K562 (cell line): Measurements from ENCODE around the gene IQUB. TPM values are rescaled to one million over a fixed set of nuclear protein-coding genes. Genes with fewer than 3 reads are reported as not detected.
A peak's percentile ranks its signal among the peaks of the same experiment; 100 is the strongest.

ENCODE experiments used
- CBFB ChIP-seq: sonication (generic); formaldehyde crosslinking; IDR thresholded peaks from 2 replicates; pipeline ENCODE4 v1.4.0; 2020; ENCODE audit warnings: mild to moderate bottlenecking, missing genetic modification reagents
- CBX1 ChIP-seq: sonication (generic); IDR thresholded peaks from 2 replicates; pipeline ENCODE4 v1.6.1; 2016; ENCODE audit warnings: antibody characterized with exemption, low read depth, mild to moderate bottlenecking
- CBX2 ChIP-seq: fragments of 200-600 bp; sonication (generic); IDR thresholded peaks from one replicate; pipeline ENCODE4 v1.6.1; 2012; ENCODE audit warnings: mild to moderate bottlenecking, low read length, inconsistent platforms; ENCODE audit not compliant: insufficient read depth, poor library complexity, severe bottlenecking
- DLX4 ChIP-seq: fragments of 250-450 bp; sonication (Bioruptor Pico); IDR thresholded peaks from 2 replicates; pipeline ENCODE4 v1.6.1; 2021; ENCODE audit warnings: mild to moderate bottlenecking
- GABPA ChIP-seq: fragments of 200-800 bp; sonication (Bioruptor generic); conservative IDR thresholded peaks from 2 replicates; pipeline ENCODE4 v1.6.1; 2016; ENCODE audit warnings: low read depth, missing genetic modification characterization, missing compliant biosample characterization
- GTF2A2 ChIP-seq: IDR thresholded peaks from 2 replicates; pipeline ENCODE4 v1.6.1; 2016; ENCODE audit warnings: mild to moderate bottlenecking, missing genetic modification characterization, missing compliant biosample characterization
- KAT2B ChIP-seq: IDR thresholded peaks from one replicate; pipeline ENCODE4 v1.6.1; 2012; ENCODE audit warnings: low read depth, mild to moderate bottlenecking, control low read depth, inconsistent platforms, low read length, moderate library complexity
- KDM2B ChIP-seq: fragments of 250-450 bp; sonication (Bioruptor Pico); IDR thresholded peaks from 2 replicates; pipeline ENCODE4 v1.8.0; 2021; ENCODE audit warnings: mild to moderate bottlenecking, moderate library complexity
- MED1 ChIP-seq: sonication (generic); formaldehyde crosslinking; IDR thresholded peaks from 2 replicates; pipeline ENCODE4 v1.8.1; 2023; ENCODE audit warnings: missing genetic modification reagents, borderline replicate concordance
- MEF2A ChIP-seq: IDR thresholded peaks from 2 replicates; pipeline ENCODE4 v1.6.1; 2011; ENCODE audit warnings: low read depth, mild to moderate bottlenecking, low read length, moderate library complexity; ENCODE audit not compliant: control insufficient read depth
- NR1H2 ChIP-seq: sonication (generic); formaldehyde crosslinking; IDR thresholded peaks from 2 replicates; pipeline ENCODE4 v1.4.0; 2020; ENCODE audit warnings: mild to moderate bottlenecking, missing genetic modification reagents
- NUFIP1 ChIP-seq: fragments of 450-650 bp; IDR thresholded peaks from 2 replicates; pipeline ENCODE4 v1.6.1; 2018; ENCODE audit not compliant: partially characterized antibody
- PCBP2 ChIP-seq: fragments of 200-400 bp; formaldehyde crosslinking; IDR thresholded peaks from 2 replicates; pipeline ENCODE4 v1.6.1; 2018; ENCODE audit warnings: low read length, low read depth, mild to moderate bottlenecking, moderate library complexity; ENCODE audit not compliant: poor library complexity, severe bottlenecking
- SMAD4 ChIP-seq: fragments of 250-450 bp; sonication (Bioruptor Pico); conservative IDR thresholded peaks from 2 replicates; pipeline ENCODE4 v1.8.0; 2021; ENCODE audit warnings: inconsistent platforms, mild to moderate bottlenecking, moderate library complexity
- STAG1 ChIP-seq: sonication (generic); formaldehyde crosslinking; IDR thresholded peaks from 2 replicates; pipeline ENCODE4 v1.5.0; 2020; ENCODE audit warnings: missing genetic modification reagents, borderline replicate concordance
- TCFL5 ChIP-seq: fragments of 250-450 bp; sonication (Bioruptor Pico); conservative IDR thresholded peaks from 2 replicates; pipeline ENCODE4 v1.6.1; 2021; ENCODE audit warnings: mild to moderate bottlenecking, moderate library complexity, matching md5 sums
- TFAP4 ChIP-seq: sonication (generic); formaldehyde crosslinking; IDR thresholded peaks from 2 replicates; pipeline ENCODE4 v1.8.0; 2022; ENCODE audit warnings: missing genetic modification reagents, mild to moderate bottlenecking, moderate library complexity, borderline replicate concordance
- TGIF2 ChIP-seq: sonication (generic); formaldehyde crosslinking; IDR thresholded peaks from 2 replicates; pipeline ENCODE4 v1.8.1; 2022; ENCODE audit warnings: mild to moderate bottlenecking, missing genetic modification reagents, moderate library complexity
- TRIM24 ChIP-seq, 2 experiments: fragments of 450-650 bp; IDR thresholded peaks; 2 replicates each; pipeline ENCODE4 v1.6.1; 2016
- U2AF1 ChIP-seq: fragments of 200-400 bp; formaldehyde crosslinking; optimal IDR thresholded peaks from 2 replicates; pipeline ENCODE3; 2017; ENCODE audit warnings: mild to moderate bottlenecking, low read depth, low read length, moderate library complexity
- ZKSCAN1 ChIP-seq: fragments of 150-350 bp; IDR thresholded peaks from 2 replicates; pipeline ENCODE4 v1.6.1; 2016; ENCODE audit warnings: low read depth, low read length
- ZKSCAN3 ChIP-seq: fragments of 250-450 bp; sonication (Bioruptor Pico); IDR thresholded peaks from 2 replicates; pipeline ENCODE4 v1.4.0; 2020
- ZNF165 ChIP-seq: fragments of 250-450 bp; sonication (Bioruptor Pico); IDR thresholded peaks from 2 replicates; pipeline ENCODE4 v1.4.0; 2020; ENCODE audit warnings: borderline replicate concordance
- ZNF41 ChIP-seq: fragments of 250-450 bp; sonication (Bioruptor Pico); conservative IDR thresholded peaks from 2 replicates; pipeline ENCODE4 v1.4.0; 2020; ENCODE audit warnings: mild to moderate bottlenecking
- ZNF436 ChIP-seq: fragments of 250-450, 450-650 bp; sonication (Bioruptor Pico); formaldehyde crosslinking; IDR thresholded peaks from 2 replicates; pipeline ENCODE4 v1.7.0; 2020; ENCODE audit warnings: mild to moderate bottlenecking
- ZNF589 ChIP-seq: fragments of 200-800 bp; sonication (Bioruptor generic); IDR thresholded peaks from 2 replicates; pipeline ENCODE4 v1.6.1; 2016; ENCODE audit warnings: low read depth, missing genetic modification characterization, missing compliant biosample characterization
- polyA plus RNA-seq, 8 experiments: library from polyadenylated mRNA; depleted of rRNA in 4 of 8; stranded (reverse) in 5 of 8; unstranded in 3 of 8; fragments of >200 nt; fragmentation: Nextera tagmentation in 2 of 8; fragmentation: Illumina TruSeq in 1 of 8; extraction: Ambion mirVana in 2 of 8; extraction: Trizol in 1 of 8; gene quantifications; 2 replicates each; pipeline versions ENCODE4 v1.2.1 to v1.2.3, GENCODE V29; 2011 to 2014; ENCODE audit warnings: inconsistent platforms in 1 of 8, missing spikeins in 1 of 8
- total RNA-seq, 7 experiments: library from RNA; depleted of rRNA in 6 of 7; stranded (reverse); fragments of >200 nt in 6 of 7; fragmentation: Illumina TruSeq in 2 of 7; extraction: Trizol in 2 of 7; gene quantifications; 2 replicates each; pipeline versions ENCODE4 v1.2.1 to v1.2.3, GENCODE V29; 2011 to 2021; ENCODE audit warnings: low replicate concordance in 1 of 7
- TF ChIP-seq, protein P1 (sequence below): fragments of 450-650 bp; IDR thresholded peaks from 2 replicates; pipeline ENCODE4 v1.7.0; 2016; ENCODE audit warnings: borderline replicate concordance

IQUB gene
- total and polyA plus RNA-seq, 9 of the 15 experiments (the other 6 are each of a cell fraction or from before 2014, with no cell fraction given) = 0.62 to 2.6 (median 1.4) TPM

DNA sequence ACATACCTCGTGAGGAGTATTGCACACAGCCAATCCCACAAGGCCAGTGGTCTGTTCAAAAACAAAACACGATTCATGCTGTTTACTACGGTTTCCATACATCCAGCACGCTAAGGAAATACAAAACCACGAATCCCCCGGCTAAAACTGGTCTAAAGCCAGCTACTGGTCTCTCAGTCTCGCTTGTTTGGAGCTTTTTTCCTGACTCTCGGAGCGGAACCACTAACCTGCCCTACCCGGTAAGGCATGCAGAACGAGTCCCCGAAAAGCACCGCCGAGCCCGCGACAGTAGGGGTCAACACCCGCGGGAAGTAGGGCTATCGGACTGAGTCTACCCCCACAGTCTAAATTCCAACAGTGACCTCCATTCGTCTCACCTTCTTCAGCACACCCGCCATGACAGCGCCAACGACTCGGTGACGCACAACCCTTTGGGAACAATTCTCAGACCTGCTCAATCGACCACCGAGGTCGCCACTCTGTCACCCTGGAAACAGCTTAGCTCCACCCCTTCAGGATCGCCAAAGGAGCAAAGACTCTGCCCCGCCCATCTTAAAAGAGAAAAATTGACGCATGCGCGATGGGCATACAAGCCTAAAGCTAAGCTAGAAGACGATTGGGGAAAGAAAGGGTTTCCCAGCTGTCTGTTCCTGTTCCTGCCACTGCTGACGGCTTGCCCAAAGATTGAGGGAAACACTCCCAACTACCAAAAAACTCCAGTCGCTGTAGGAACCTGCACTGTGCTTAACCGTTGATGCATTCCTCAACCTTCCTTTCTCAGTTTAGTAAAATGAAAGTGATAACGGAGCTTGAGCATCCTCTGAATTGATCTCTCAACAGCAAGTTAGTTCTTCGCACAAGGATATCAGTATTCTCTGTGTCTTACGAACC, 23.2 kb upstream of the IQUB start, which contains the start of gene NDUFA5 (continued):
- TF ChIP-seq MEF2A (no peak), ZNF41 (CRISPR knock-in tag) (no peak; the same call in 1 of the 2 replicates), KDM2B (CRISPR knock-in tag) (no peak), CBFB (no peak), CBX1 (no peak), CBX2 (no peak), DLX4 (CRISPR knock-in tag) (no peak), ZNF436 (no peak), ZNF589 (CRISPR knock-in tag) (0 out of 2 replicates have a peak, but pooled peaks have one; percentile 60), TGIF2 (CRISPR knock-in tag) (no peak), STAG1 (CRISPR knock-in tag) (no peak), KAT2B (no peak), ZKSCAN3 (no peak), PCBP2 (no peak), GABPA (tag) (peak; percentile 45), ZNF165 (no peak), TRIM24 (IDR thresholded peaks at IDR 0.05) (no peak), TCFL5 (CRISPR knock-in tag) (no peak), TFAP4 (CRISPR knock-in tag) (peak; percentile 88; the same call in 1 of the 2 replicates), NUFIP1 (no peak), MED1 (CRISPR knock-in tag) (no peak), ZKSCAN1 (peak; percentile 64; the same call in 1 of the 2 replicates), NR1H2 (CRISPR knock-in tag) (peak; percentile 78; the same call in 1 of the 2 replicates), GTF2A2 (tag) (no peak; the same call in 1 of the 2 replicates), U2AF1 (no peak), SMAD4 (no peak)
- TF ChIP-seq, protein P1, sequence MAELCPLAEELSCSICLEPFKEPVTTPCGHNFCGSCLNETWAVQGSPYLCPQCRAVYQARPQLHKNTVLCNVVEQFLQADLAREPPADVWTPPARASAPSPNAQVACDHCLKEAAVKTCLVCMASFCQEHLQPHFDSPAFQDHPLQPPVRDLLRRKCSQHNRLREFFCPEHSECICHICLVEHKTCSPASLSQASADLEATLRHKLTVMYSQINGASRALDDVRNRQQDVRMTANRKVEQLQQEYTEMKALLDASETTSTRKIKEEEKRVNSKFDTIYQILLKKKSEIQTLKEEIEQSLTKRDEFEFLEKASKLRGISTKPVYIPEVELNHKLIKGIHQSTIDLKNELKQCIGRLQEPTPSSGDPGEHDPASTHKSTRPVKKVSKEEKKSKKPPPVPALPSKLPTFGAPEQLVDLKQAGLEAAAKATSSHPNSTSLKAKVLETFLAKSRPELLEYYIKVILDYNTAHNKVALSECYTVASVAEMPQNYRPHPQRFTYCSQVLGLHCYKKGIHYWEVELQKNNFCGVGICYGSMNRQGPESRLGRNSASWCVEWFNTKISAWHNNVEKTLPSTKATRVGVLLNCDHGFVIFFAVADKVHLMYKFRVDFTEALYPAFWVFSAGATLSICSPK = no peak
